ENCODE data around the gene YAF2.

DNA sequence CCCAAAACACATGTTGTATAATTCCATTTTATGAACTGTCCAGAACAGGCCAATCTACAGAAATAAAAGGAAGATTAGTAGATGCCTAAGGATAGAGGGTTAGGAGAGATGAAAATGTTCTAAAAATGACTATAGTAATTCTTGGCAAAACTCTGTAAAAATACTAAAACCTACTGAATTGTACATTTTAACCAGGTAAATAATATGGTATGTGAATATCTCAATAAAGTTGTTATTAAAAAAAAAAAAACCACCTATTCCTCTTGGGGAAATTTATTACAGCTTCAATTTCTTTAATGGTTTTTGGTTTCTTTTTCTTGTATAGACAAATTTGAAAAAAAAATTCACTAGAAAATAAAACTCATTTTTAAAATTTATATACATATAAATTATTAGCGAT lies 33.2 kb downstream of the YAF2 start:
- TF ChIP-seq, protein P1, sequence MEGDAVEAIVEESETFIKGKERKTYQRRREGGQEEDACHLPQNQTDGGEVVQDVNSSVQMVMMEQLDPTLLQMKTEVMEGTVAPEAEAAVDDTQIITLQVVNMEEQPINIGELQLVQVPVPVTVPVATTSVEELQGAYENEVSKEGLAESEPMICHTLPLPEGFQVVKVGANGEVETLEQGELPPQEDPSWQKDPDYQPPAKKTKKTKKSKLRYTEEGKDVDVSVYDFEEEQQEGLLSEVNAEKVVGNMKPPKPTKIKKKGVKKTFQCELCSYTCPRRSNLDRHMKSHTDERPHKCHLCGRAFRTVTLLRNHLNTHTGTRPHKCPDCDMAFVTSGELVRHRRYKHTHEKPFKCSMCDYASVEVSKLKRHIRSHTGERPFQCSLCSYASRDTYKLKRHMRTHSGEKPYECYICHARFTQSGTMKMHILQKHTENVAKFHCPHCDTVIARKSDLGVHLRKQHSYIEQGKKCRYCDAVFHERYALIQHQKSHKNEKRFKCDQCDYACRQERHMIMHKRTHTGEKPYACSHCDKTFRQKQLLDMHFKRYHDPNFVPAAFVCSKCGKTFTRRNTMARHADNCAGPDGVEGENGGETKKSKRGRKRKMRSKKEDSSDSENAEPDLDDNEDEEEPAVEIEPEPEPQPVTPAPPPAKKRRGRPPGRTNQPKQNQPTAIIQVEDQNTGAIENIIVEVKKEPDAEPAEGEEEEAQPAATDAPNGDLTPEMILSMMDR (IDR thresholded peaks at IDR 0.05; ENCODE audit: low read length) = no peak
- no peak for TF ChIP-seq EZH2 (IDR thresholded peaks at IDR 0.05; ENCODE audit: borderline replicate concordance, low read length)

Measured in OCI-LY1 (cell line).